NCI-H2107 treated with DMSO at 0.1 percent for 48 hours (cell line): Measurements from ENCODE around the gene NPBWR2.
A peak's percentile ranks its signal among the peaks of the same experiment; 100 is the strongest.
"Not testable (repeated sequence)": the region's sequence is repeated elsewhere in the genome, so short reads cannot be mapped to it uniquely, and the experiment has no call there.

Experiments
- DNase-seq: peaks from one replicate; lab custom pipeline; 2025; ENCODE audit not compliant: unreplicated experiment; lab: John Stamatoyannopoulos, UW

Gene NPBWR2

GRCh38 chr20:64119681-64120341 lies 12.4 kb upstream of the NPBWR2 start:
- DNase-seq, result no peak

- no peak for DNase-seq
Measured at GRCh38 chr20:64119301-64119680, 11.9 kb upstream of the NPBWR2 start.

GRCh38 chr20:64117432-64117777 lies 10.0 kb upstream of the NPBWR2 start:
- not testable (repeated sequence) for DNase-seq

- no peak for DNase-seq
Measured at GRCh38 chr20:64116541-64117431, 9.4 kb upstream of the NPBWR2 start.

- DNase-seq, result no peak
Measured at GRCh38 chr20:64116016-64116415, 8.7 kb upstream of the NPBWR2 start.

GRCh38 chr20:64115171-64115911 lies 8.0 kb upstream of the NPBWR2 start:
- DNase-seq, result peak; percentile 45

- DNase-seq, result no peak
Measured at GRCh38 chr20:64114356-64114971, 7.1 kb upstream of the NPBWR2 start.

- DNase-seq, result no peak
Measured at GRCh38 chr20:64113796-64114355, 6.5 kb upstream of the NPBWR2 start.

GRCh38 chr20:64113444-64113775 lies 6.0 kb upstream of the NPBWR2 start:
- DNase-seq, result no peak

- no peak for DNase-seq
Measured at GRCh38 chr20:64112691-64113443, 5.5 kb upstream of the NPBWR2 start.

GRCh38 chr20:64111841-64112641 lies 4.7 kb upstream of the NPBWR2 start:
- DNase-seq, result no peak

GRCh38 chr20:64110411-64111068 lies 3.2 kb upstream of the NPBWR2 start:
- no peak for DNase-seq

GRCh38 chr20:64109831-64110391 lies 2.5 kb upstream of the NPBWR2 start:
- DNase-seq, result no peak

- no peak for DNase-seq
Measured at GRCh38 chr20:64108731-64109681, 1.6 kb upstream of the NPBWR2 start.

- DNase-seq, result no peak
Measured at GRCh38 chr20:64107736-64108457, 532 bp upstream of the NPBWR2 start.

GRCh38 chr20:64106435-64106961 lies 867 bp downstream of the NPBWR2 start:
- DNase-seq, result no peak
